NCI-H345 (cell line): Measurements from ENCODE around the gene TRMT1.
"Not testable (repeated sequence)": the region's sequence is repeated elsewhere in the genome, so short reads cannot be mapped to it uniquely, and the experiment has no call there.

Experiments used
- DNase-seq: peaks from one replicate; lab custom pipeline; 2025; lab: John Stamatoyannopoulos, UW

TRMT1 gene

DNA sequence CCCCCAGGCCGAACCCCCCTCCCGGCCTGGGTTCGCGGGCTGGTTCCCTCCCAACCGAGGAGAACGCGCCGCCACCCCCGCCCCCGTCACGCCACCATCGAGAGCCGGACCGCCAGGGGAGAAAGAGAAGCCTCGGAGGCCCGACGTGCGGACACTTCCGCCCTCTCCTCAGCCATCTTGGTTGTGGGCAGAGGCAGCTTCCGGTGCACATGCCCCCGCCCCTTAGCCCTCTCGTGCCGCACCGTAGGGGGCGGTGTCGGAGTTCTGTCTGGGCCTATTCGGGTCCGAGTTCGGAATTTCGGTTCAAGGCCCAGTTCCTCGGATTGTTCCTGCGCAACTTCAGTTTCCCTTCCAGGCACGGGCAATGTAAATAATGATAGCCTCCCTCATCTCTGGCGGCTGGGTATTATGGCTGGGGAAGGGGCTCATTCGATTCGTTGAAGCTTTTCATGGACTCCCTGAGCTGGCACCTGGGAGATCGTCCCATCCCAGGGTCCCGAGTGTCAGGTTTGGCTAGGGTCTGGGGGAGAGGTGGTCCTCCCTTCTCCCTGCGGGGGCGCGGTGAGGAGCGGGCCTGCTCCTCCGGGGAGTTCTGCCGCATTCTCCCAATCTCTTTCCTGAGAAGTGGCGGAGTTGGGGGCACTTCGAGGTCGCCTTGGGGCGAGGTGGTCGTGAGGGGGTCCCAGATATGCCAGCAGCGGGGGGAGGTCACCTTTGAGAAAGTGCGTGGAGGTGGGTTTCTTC lies 33.8 kb upstream of the TRMT1 start, which contains the start of the genes IER2 and STX10:
Gene IER2, plus strand, starts transcription at position 225 of the 744 bp plus-strand sequence. CDS start 2,776 bp downstream, outside the sequence.
Gene STX10, minus strand, starts transcription at position 189 of the 744 bp plus-strand sequence. CDS start 202 bp downstream, outside the sequence.
- peak; percentile 77 for DNase-seq

DNA sequence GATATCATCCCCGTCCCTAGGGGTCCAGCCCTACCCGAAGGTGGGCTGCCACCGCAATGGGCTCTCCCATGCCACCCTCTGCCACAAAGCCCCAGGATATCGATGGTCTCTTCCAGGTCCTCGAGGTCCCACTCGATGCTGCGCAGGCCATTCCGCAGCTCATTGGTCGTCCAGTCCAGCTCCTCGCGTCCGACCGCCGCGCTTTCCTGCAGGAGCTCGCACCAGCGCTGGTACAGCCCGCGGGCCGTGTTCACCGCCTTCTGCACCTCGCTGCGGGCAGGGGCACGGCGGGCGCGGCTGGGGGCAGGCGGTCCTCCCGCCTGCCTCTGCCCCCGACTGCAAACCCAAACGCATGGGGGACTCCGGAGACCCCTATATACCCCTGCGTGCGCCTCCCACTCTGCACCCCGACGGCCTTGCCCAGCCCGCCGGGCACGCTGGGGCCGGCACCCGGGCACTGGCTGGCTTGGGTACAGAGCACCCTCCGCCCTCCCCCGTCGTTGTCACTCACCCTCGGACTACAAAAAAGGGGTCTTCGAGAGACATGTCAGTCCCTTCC lies 33.2 kb upstream of the TRMT1 start:
- DNase-seq, result no peak

DNA sequence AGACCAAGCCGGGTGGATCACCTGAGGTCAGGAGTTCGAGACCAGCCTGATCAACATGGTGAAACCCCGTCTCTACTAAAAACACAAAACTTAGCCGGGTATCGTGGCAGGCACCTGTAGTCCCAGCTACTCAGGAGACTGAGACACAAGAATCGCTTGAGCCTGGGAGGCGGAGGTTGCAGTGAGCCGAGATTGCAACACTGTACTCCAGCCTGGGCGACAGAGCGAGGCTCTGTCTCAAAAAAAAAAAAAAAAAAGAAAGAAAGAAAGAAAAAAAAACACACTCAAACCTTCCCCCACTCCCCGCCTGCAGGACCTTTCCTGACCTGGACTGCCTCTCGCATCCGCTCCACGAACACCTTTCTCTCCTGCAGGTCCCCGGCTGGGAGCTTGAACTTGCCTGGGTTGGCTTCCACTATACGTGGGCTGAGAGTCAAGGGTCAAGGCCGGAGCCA lies 32.7 kb upstream of the TRMT1 start:
- not testable (repeated sequence) for DNase-seq

GRCh38 chr19:13146763-13147563 lies 30.4 kb upstream of the TRMT1 start:
- DNase-seq, result no peak

DNA sequence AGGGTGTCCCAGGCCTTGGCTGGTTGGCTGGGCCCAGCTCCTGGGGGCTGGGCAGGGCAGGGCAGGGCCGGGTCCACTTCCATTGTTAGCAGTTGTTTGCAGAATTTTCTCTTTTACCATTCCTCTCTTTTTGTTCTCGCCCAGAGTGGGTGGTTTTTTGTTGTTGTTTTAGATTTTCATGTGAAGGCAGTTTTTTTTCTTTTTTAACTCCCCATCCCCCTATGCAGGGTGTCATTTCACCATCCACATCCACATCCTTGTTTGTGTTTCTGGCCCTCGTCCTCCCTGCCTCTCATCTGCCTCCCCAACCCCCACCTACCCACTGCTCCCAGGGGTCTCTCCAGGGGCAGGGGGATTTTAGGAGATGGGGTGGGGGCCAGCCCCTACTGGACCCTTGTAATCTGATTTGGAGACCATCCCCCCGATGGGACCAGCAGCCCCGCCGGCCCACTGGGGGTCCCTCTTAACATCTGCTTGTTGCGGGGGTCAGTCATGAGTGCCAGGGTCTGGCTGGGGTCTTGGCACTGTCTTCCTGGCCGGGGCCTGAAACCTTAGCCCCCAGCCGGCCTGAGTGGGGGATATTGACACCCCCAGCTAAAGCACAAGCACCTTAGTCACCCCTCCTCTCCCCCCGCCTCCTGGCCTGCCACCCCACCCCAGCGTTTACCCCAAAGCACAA lies 23.2 kb upstream of the TRMT1 start:
- DNase-seq, result no peak

DNA sequence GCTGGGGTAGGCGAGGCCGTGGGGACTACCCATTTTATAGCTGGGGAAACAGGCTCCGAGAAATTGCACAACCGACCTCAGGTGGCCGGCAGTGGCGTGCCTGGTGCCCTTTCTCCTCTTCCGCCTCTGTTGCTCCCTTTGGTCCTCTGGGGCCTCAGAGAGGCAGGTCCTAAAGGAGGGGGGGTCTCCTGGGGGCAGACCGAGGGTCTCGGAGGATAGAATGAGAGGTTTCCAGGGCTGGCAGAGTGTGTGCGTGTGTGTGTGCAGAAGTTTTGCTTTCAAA lies 22.3 kb upstream of the TRMT1 start:
- no peak for DNase-seq

DNA sequence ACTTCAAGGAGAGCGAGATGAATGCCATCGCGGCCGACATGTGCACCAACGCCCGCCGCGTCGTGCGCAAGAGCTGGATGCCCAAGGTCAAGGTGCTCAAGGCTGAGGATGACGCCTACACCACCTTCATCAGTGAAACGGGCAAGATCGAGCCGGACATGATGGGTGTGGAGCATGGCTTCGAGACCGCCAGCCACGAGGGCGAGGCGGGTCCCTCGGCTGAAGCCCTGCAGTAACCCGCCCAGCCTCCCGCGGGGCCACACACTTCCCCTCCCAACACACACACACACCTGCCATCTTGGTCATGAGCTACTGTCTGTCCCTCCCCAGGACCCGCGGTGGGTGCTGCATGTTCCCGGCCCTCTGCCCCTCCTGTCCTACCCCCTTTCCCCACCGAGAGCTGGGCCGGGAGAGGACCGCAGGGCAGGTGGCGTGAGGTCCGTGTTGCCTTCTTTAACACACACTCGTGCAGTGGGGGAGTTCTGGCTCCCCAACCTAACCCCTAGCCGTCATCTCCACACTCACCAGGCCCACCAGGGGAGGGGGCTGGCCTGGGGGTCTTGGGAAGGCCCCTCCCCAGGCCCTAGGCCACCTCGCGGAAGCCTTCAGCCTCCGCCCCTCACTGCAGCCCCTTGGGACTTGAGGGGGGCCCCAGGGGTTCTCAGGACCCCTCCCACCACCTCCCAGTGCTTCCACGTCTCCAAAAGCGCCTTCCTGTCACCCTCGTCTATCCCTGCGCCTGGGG lies 21.8 kb upstream of the TRMT1 start:
- DNase-seq, result no peak

DNA sequence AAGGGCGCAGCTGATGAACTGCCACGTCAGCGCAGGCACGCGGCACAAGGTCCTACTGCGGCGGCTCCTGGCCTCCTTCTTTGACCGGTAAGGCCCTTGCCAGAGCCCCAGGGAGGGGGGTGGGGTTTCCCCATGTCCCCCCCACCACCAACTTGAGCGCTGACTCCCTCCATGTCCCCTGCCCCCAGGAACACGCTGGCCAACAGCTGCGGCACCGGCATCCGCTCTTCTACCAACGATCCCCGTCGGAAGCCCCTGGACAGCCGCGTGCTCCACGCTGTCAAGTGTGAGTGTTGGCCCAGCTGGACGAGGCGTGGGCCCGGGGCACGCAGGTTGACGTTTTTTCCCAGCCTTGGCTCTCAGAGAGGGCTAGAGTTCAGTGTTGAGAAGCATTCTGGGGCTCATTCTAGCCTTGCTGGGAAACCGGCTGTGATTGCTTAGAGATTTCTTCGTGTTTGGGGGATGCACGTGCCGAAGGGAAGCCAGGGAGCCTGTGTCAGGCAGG lies 20.8 kb upstream of the TRMT1 start:
- no peak for DNase-seq

DNA sequence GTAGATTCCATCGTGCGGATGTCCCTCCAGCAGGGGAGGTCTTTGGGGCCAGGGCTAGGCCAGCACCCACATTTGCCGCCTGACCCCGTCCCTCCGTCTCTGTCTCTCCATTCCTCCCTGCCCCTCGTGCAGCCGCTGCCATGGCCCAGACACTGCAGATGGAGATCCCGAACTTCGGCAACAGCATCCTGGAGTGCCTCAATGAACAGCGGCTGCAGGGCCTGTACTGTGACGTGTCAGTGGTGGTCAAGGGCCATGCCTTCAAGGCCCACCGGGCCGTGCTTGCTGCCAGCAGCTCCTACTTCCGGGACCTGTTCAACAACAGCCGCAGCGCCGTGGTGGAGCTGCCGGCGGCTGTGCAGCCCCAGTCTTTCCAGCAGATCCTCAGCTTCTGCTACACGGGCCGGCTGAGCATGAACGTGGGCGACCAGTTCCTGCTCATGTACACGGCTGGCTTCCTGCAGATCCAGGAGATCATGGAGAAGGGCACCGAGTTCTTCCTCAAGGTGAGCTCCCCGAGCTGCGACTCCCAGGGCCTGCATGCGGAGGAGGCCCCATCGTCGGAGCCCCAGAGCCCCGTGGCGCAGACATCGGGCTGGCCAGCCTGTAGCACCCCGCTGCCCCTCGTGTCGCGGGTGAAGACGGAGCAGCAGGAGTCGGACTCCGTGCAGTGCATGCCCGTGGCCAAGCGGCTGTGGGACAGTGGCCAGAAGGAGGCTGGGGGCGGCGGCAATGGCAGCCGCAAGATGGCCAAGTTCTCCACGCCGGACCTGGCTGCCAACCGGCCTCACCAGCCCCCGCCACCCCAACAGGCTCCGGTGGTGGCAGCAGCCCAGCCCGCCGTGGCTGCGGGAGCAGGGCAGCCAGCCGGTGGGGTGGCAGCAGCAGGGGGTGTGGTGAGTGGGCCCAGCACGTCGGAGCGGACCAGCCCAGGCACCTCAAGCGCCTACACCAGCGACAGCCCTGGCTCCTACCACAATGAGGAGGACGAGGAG lies 18.8 kb upstream of the TRMT1 start:
- DNase-seq, result no peak

GRCh38 chr19:13134626-13135025 lies 18.1 kb upstream of the TRMT1 start:
- DNase-seq, result no peak

GRCh38 chr19:13133241-13133870 lies 16.8 kb upstream of the TRMT1 start:
- DNase-seq, result no peak

GRCh38 chr19:13132471-13133180 lies 16.1 kb upstream of the TRMT1 start:
- no peak for DNase-seq

DNA sequence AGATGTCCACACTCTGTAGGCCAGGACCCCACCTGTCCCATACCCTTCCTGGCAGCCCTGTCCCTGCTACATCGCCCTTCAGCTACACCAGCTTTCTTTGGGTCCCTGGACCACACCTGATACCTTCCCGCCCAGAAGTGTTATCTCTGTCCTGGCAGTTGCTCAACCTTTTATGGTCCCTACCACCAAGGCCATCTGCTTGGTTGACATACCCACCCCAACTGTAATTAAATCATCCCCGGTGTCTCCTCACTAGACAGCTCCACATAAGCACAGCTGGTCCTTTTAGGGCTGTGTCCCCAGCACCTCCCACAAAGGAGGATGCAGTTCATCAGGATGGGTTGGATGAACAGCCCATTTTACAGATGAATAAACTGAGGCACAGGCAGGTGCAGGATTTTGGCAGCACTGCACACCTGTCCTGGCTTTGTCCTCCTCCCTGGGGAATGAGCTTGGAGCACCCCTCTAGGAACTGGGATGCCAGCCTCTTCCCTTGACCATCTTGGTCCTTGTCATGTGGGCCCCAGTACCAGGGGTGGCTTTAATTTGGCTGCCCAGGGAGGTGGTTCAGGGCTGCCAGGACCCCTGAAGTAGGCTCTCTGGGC lies 14.4 kb upstream of the TRMT1 start:
- no peak for DNase-seq

DNA sequence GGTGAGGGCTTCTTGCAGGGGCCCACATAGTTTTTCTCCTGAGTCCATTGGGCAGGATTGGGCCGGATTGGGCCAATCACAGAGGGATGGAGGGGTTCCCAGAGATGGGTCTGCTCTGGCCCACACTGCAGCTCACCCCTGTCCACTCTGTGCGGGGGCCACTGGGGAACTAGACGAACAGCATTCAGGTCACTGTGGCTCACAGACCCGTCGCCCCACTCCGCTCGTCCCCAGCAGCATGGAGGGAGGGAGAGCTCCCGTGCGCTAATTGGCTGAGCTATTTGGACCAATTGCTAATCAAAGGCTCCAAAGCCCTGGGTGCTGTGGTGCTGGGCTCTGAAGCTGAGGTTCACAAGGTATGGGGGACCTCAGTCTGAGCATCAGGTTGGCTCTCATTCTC lies 12.8 kb upstream of the TRMT1 start:
- DNase-seq, result no peak

- no peak for DNase-seq
Observed at GRCh38 chr19:13128583-13128982, 12.0 kb upstream of the TRMT1 start.

DNA sequence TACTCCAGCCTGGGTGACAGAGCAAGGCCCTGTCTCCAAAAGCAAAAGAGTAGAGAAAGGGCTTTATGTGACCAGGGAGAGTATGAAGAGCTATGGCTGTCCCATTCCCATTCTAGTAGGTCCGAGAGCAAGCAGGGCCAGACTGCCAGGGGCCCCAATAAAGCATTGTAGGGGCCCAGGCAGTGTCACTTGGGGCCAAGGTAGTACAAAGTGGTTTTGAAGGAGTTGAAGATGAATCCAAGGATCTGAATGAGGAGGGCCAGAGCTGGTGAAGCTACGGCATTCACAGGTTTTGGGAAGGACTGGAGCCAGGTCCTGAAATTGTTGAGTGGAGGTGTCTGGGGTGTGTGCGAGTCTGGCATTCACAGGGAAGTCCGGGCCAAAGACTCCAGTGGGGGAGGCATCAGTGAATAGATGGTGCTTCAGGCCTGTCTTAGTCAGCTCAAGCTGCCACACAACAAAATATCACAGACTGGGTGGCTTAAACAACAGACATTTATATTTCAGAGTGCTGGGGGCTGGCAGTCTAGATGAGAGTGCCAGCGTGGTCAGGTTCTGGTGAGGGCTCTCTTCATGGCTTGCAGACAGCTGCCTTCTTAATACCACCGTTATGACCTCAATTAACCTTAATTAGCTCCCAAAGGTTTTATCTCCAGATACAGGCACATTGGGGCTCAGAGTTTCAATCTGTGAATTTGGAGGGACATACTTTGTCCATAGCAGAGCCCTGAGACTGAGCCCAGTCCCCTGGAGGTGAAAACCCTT lies 11.5 kb upstream of the TRMT1 start:
- DNase-seq, result no peak

GRCh38 chr19:13127051-13127450 lies 10.5 kb upstream of the TRMT1 start:
- DNase-seq, result no peak
